Colonic mucosa (tissue), 4 donors: ENCODE data around the gene CDK5RAP1. TPM values are rescaled to one million over a fixed set of nuclear protein-coding genes. Genes with fewer than 3 reads are reported as not detected.

Experiments used
- DNase-seq: peaks from one replicate; pipeline ENCODE4 v3.0.0-alpha.2; 2020
- H3K27ac ChIP-seq: fragments of 200-600 bp; one replicate; pipeline ENCODE4 v1.8.0; 2021
- H3K27me3 ChIP-seq: fragments of 200-600 bp; one replicate; pipeline ENCODE4 v1.8.0; 2021
- H3K36me3 ChIP-seq: fragments of 200-600 bp; one replicate; pipeline ENCODE4 v1.8.0; 2021
- H3K4me1 ChIP-seq: fragments of 200-600 bp; one replicate; pipeline ENCODE4 v1.8.0; 2021; ENCODE audit warnings: mild to moderate bottlenecking
- H3K4me3 ChIP-seq: fragments of 200-600 bp; one replicate; pipeline ENCODE4 v1.8.0; 2021
- H3K9ac ChIP-seq, 2 donors: one replicate each; pipeline ENCODE4 v1.7.0; 2013; ENCODE audit warnings: control low read depth in 2 of 2, low read depth in 2 of 2, low read length in 2 of 2
- H3K9me3 ChIP-seq: fragments of 200-600 bp; one replicate; pipeline ENCODE4 v1.8.0; 2021
- CTCF ChIP-seq: fragments of 200-600 bp; IDR thresholded peaks from one replicate; pipeline ENCODE4 v1.8.0; 2022; ENCODE audit warnings: antibody characterized with exemption, mild to moderate bottlenecking
- intact Hi-C: fragments of 100-400 bp; cut with DNase I; formaldehyde crosslinking; loops from one replicate; pipeline ENCODE4 v1.14.1; 2022
- total RNA-seq, 2 donors: library from RNA; stranded (reverse); fragmentation: NEBNext Ultra II Directional in 1 of 2; extraction: Animal tissue kit (Norgen Biotek cat#: 25700) in 1 of 2; gene quantifications; one replicate each; pipeline ENCODE4 v1.2.1, GENCODE V29; 2021
- donor health status: healthy.
- donor health status: DM: no; HTN: no; CAD: no.
- donor health status: DM: no; HTN: no; CAD: no.

CDK5RAP1 gene
- total RNA-seq, 2 donors from 2014 or later = 18.2 to 31.0 TPM

- no peak overlapping the region for H3K4me3 ChIP-seq
- TF ChIP-seq CTCF = no peak
- intact Hi-C loops = no loop called here
- H3K27me3 ChIP-seq = no peaks in the 10 kb centered on the region
- H3K9ac ChIP-seq = no peak overlapping the region
- no peaks in the 10 kb centered on the region for H3K36me3 ChIP-seq
- no peaks in the 10 kb centered on the region for H3K9me3 ChIP-seq
- DNase-seq = no peak
- H3K27ac ChIP-seq = no peak overlapping the region
- no peaks in the 10 kb centered on the region for H3K4me1 ChIP-seq
These were observed 62.7 kb downstream of the CDK5RAP1 start for GRCh38 chr20:33338467-33339258.

- H3K4me3 ChIP-seq = no peak overlapping the region
- intact Hi-C loops = no loop called here
- DNase-seq = no peak
- no peak overlapping the region for H3K9ac ChIP-seq
- H3K9me3 ChIP-seq = no peaks in the 10 kb centered on the region
- no peak for TF ChIP-seq CTCF
- no peaks in the 10 kb centered on the region for H3K36me3 ChIP-seq
- no peak overlapping the region for H3K27ac ChIP-seq
- no peaks in the 10 kb centered on the region for H3K27me3 ChIP-seq
- no peaks in the 10 kb centered on the region for H3K4me1 ChIP-seq
These were observed 63.7 kb downstream of the CDK5RAP1 start for GRCh38 chr20:33337531-33338165.

GRCh38 chr20:33337119-33337518 lies 64.2 kb downstream of the CDK5RAP1 start:
- Histone ChIP-seq H3K36me3 (no peaks in the 10 kb centered on the region), H3K4me1 (no peaks in the 10 kb centered on the region), H3K9me3 (no peaks in the 10 kb centered on the region), H3K9ac (no peak overlapping the region), H3K27me3 (no peaks in the 10 kb centered on the region), H3K27ac (no peak overlapping the region), H3K4me3 (no peak overlapping the region)
- intact Hi-C loops = no loop called here
- DNase-seq = no peak
- TF ChIP-seq CTCF = no peak

GRCh38 chr20:33336375-33336774 lies 64.9 kb downstream of the CDK5RAP1 start:
- intact Hi-C loops = no loop called here
- no peak overlapping the region for H3K4me3 ChIP-seq

GRCh38 chr20:33334111-33334510 lies 67.2 kb downstream of the CDK5RAP1 start:
- H3K36me3 ChIP-seq = no peaks in the 10 kb centered on the region
- no peak for DNase-seq
- no peak for TF ChIP-seq CTCF
- no peaks in the 10 kb centered on the region for H3K4me1 ChIP-seq
- H3K9me3 ChIP-seq = no peaks in the 10 kb centered on the region
- H3K9ac ChIP-seq = no peak overlapping the region
- H3K4me3 ChIP-seq = no peak overlapping the region
- no peak overlapping the region for H3K27ac ChIP-seq
- intact Hi-C loops = no loop called here
- no peaks in the 10 kb centered on the region for H3K27me3 ChIP-seq

More at GRCh38 chr20:33336375-33336774, 64.9 kb downstream of the CDK5RAP1 start:
- TF ChIP-seq CTCF = no peak
- DNase-seq = no peak
- Histone ChIP-seq H3K36me3 (no peaks in the 10 kb centered on the region), H3K9me3 (no peaks in the 10 kb centered on the region), H3K27ac (no peak overlapping the region), H3K27me3 (no peaks in the 10 kb centered on the region), H3K9ac (no peak overlapping the region), H3K4me1 (no peaks in the 10 kb centered on the region)
